ENCODE data around the gene MRPL10. TPM values are rescaled to one million over a fixed set of nuclear protein-coding genes. Genes with fewer than 3 reads are reported as not detected.

The MRPL10 gene
- total RNA-seq, 2 experiments from 2014 or later: 49.0 to 51.4 TPM

GRCh38 chr17:47816947-47817346 is 14.4 kb downstream of the MRPL10 start:
- no peaks in the 10 kb centered on the region for H3K9me3 ChIP-seq (ENCODE audit: control insufficient read depth in 1 of 2, insufficient read depth in 1 of 2, low read length in 2 of 2)
- Mint-ChIP-seq H3K4me1 (ENCODE audit: low read depth) (peaks cover 18% of the 10 kb centered on the region), H3K27me3 (no peaks in the 10 kb centered on the region), H3K27ac (no peak overlapping the region), H3K9me3 (no peaks in the 10 kb centered on the region), H3K36me3 (ENCODE audit: low read depth) (peaks cover 82% of the 10 kb centered on the region), H3K4me3 (no peak overlapping the region)
- ChIA-PET POLR2A (no interaction called here), CTCF (no interaction called here)
- TF ChIP-seq, protein P1, sequence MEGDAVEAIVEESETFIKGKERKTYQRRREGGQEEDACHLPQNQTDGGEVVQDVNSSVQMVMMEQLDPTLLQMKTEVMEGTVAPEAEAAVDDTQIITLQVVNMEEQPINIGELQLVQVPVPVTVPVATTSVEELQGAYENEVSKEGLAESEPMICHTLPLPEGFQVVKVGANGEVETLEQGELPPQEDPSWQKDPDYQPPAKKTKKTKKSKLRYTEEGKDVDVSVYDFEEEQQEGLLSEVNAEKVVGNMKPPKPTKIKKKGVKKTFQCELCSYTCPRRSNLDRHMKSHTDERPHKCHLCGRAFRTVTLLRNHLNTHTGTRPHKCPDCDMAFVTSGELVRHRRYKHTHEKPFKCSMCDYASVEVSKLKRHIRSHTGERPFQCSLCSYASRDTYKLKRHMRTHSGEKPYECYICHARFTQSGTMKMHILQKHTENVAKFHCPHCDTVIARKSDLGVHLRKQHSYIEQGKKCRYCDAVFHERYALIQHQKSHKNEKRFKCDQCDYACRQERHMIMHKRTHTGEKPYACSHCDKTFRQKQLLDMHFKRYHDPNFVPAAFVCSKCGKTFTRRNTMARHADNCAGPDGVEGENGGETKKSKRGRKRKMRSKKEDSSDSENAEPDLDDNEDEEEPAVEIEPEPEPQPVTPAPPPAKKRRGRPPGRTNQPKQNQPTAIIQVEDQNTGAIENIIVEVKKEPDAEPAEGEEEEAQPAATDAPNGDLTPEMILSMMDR (IDR thresholded peaks at IDR 0.05): no peak
- H3K4me3 ChIP-seq (ENCODE audit: low read length): no peak overlapping the region
- H3K4me1 ChIP-seq (ENCODE audit: insufficient read depth, low read length): peaks cover 21% of the 10 kb centered on the region
- ATAC-seq (ENCODE audit: poor library complexity) (no peak), DNase-seq (no peak)
- peaks cover 75% of the 10 kb centered on the region for H3K36me3 ChIP-seq (ENCODE audit: insufficient read depth, low read length)
- intact Hi-C loops (cut with DNase I, micrococcal nuclease): no loop called here
- no peaks in the 10 kb centered on the region for H3K27me3 ChIP-seq (ENCODE audit: control insufficient read depth in 1 of 2, insufficient read depth in 2 of 2, low read length in 2 of 2)
- no peak overlapping the region for H3K27ac ChIP-seq (ENCODE audit: low read depth in 1 of 2, low read length in 2 of 2)

DNA sequence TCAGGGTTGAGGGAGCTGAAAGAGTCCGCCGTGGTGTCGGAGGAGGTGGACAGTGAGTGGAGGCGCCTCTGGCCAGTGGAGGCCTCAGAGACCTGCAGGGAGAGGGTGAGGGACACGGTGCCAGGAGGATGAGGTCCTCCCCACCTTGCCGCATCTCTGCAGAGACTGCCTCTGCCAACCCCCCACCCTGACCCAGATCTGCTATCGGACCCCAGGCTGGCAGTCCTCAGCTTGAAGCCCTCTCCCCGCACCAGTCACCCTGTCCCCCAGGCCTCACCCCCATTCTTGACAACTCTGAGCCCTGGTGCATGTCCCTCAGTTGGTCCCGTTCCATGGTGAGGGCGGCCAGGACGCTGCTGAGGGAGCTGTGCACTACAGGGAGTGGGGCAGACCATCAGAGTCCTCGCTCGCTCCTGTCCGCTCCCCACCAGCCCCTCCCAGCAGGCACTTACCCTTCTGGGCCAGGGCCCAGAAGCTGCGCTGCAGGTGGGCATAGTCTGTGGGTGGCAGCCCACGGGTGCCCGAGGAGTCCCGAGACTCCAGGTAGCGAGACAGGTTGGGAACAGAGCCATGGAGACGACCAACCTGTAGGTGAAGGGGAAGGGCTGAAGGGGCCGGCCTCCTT is 15.1 kb downstream of the MRPL10 start:
- DNase-seq: no peak
- Histone ChIP-seq H3K4me3 (ENCODE audit: low read length) (no peak overlapping the region), H3K4me1 (ENCODE audit: insufficient read depth, low read length) (peaks cover 14% of the 10 kb centered on the region), H3K36me3 (ENCODE audit: insufficient read depth, low read length) (peaks cover 79% of the 10 kb centered on the region), H3K9me3 (ENCODE audit: control insufficient read depth in 1 of 2, insufficient read depth in 1 of 2, low read length in 2 of 2) (no peaks in the 10 kb centered on the region), H3K27ac (ENCODE audit: low read depth in 1 of 2, low read length in 2 of 2) (no peak overlapping the region), H3K27me3 (ENCODE audit: control insufficient read depth in 1 of 2, insufficient read depth in 2 of 2, low read length in 2 of 2) (no peaks in the 10 kb centered on the region)
- no peak for ATAC-seq (ENCODE audit: poor library complexity)
- peaks cover 11% of the 10 kb centered on the region for H3K4me1 Mint-ChIP-seq (ENCODE audit: low read depth)
- H3K4me3 Mint-ChIP-seq: no peak overlapping the region
- H3K9me3 Mint-ChIP-seq: no peaks in the 10 kb centered on the region
- TF ChIP-seq, protein P1 (IDR thresholded peaks at IDR 0.05): no peak
- ChIA-PET POLR2A (no interaction called here), CTCF (no interaction called here)
- intact Hi-C loops (cut with DNase I, micrococcal nuclease): no loop called here
- H3K27me3 Mint-ChIP-seq: no peaks in the 10 kb centered on the region
- peaks cover 82% of the 10 kb centered on the region for H3K36me3 Mint-ChIP-seq (ENCODE audit: low read depth)
- H3K27ac Mint-ChIP-seq: no peak overlapping the region

DNA sequence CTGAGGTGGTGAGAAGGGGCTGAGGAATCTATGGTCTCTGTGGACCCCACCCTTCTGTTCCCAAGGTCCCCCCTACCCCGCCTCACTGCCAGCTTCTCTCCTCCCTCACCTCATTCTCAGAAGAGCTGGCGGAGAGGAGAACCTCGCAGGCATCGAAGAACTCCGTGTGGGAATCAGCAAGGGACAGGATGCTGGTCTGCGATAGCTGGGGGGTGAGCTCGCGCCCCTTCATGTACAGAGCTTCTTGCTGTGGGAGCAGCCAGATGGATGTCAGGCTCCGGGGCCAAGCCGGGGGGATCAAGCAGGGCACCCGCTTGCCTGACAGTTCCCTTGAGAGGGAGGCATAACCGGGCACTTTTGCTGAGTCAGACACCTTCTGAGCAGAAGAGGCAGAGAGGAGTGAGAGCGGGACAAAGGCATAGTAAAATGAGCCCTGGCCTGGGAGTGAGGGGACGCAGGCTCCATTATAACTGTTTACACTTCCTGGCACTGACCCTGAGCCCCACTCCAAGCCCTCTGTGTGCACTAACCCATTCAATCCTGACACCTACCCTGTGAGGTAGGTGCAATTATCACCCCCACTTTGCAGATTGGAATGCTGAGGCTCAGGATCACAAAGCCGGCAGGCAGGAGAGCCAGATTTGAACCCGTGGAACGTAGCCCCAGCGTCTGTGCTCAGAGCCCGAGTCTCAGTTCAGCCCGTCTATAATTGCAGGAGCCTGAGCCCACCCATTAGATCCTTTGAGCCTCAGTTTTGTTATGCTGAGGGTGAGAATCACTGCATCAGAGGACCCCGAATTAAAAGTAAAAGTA is 16.0 kb downstream of the MRPL10 start:
- TF ChIP-seq, protein P1 (IDR thresholded peaks at IDR 0.05): no peak
- no peak overlapping the region for H3K4me3 ChIP-seq (ENCODE audit: low read length)
- H3K36me3 ChIP-seq (ENCODE audit: insufficient read depth, low read length): peaks cover 86% of the 10 kb centered on the region
- no peak overlapping the region for H3K27ac ChIP-seq (ENCODE audit: low read depth in 1 of 2, low read length in 2 of 2)
- H3K9me3 ChIP-seq (ENCODE audit: control insufficient read depth in 1 of 2, insufficient read depth in 1 of 2, low read length in 2 of 2): no peaks in the 10 kb centered on the region
- no peaks in the 10 kb centered on the region for H3K27me3 ChIP-seq (ENCODE audit: control insufficient read depth in 1 of 2, insufficient read depth in 2 of 2, low read length in 2 of 2)
- peaks cover 83% of the 10 kb centered on the region for H3K36me3 Mint-ChIP-seq (ENCODE audit: low read depth)
- H3K4me1 Mint-ChIP-seq (ENCODE audit: low read depth): peaks cover 2% of the 10 kb centered on the region
- H3K27ac Mint-ChIP-seq: no peak overlapping the region
- intact Hi-C loops (cut with DNase I, micrococcal nuclease): no loop called here
- no peaks in the 10 kb centered on the region for H3K9me3 Mint-ChIP-seq
- ATAC-seq (ENCODE audit: poor library complexity): no peak
- ChIA-PET POLR2A (interaction anchor here (0.6 to 0.9 kb wide), 2 partner anchors 18 to 80 kb away, joined by 3 to 4 read pairs; no protein-coding TSS in a partner anchor), CTCF (no interaction called here)
- no peaks in the 10 kb centered on the region for H3K27me3 Mint-ChIP-seq
- peaks cover 10% of the 10 kb centered on the region for H3K4me1 ChIP-seq (ENCODE audit: insufficient read depth, low read length)
- H3K4me3 Mint-ChIP-seq: no peak overlapping the region
- DNase-seq: no peak
